ENCODE measurements around the gene MAMDC4. TPM values are rescaled to one million over a fixed set of nuclear protein-coding genes. Genes with fewer than 3 reads are reported as not detected.

Gene MAMDC4
- total RNA-seq, 1 experiment from 2014 or later: 6.7 TPM

GRCh38 chr9:136821826-136822544 is 30.2 kb upstream of the MAMDC4 start:
- TF ChIP-seq ZBTB43 (CRISPR knock-in tag; IDR thresholded peaks at IDR 0.05) (no peak), TP53 (CRISPR knock-in tag; IDR thresholded peaks at IDR 0.05) (0 out of 2 replicates have a peak, but pooled peaks have one; percentile 1)
- DNase-seq (ENCODE audit: low spot score) (peak; percentile 56), ATAC-seq (peak; percentile 43)
- POLR2A ChIA-PET: interaction anchor here (0.9 to 1.5 kb wide), 3 partner anchors 9 to 21 kb away, joined by 3 to 5 read pairs (median 5); partner anchors contain the start of gene RABL6
- Mint-ChIP-seq H3K9me3 (no peaks in the 10 kb centered on the region), H3K27me3 (ENCODE audit: low read depth) (no peaks in the 10 kb centered on the region), H3K4me3 (peak overlapping the region; percentile 55), H3K27ac (peak overlapping the region; percentile 73; the same call in 1 of the 2 replicates), H3K4me1 (peaks cover 14% of the 10 kb centered on the region), H3K36me3 (peaks cover 6% of the 10 kb centered on the region)
- CTCF ChIA-PET: interaction anchor here (1.3 to 5.8 kb wide), 8 partner anchors 13 to 247 kb away, joined by 3 to 64 read pairs (median 6); partner anchors contain the start of genes AJM1, RABL6 and TMEM141

DNA sequence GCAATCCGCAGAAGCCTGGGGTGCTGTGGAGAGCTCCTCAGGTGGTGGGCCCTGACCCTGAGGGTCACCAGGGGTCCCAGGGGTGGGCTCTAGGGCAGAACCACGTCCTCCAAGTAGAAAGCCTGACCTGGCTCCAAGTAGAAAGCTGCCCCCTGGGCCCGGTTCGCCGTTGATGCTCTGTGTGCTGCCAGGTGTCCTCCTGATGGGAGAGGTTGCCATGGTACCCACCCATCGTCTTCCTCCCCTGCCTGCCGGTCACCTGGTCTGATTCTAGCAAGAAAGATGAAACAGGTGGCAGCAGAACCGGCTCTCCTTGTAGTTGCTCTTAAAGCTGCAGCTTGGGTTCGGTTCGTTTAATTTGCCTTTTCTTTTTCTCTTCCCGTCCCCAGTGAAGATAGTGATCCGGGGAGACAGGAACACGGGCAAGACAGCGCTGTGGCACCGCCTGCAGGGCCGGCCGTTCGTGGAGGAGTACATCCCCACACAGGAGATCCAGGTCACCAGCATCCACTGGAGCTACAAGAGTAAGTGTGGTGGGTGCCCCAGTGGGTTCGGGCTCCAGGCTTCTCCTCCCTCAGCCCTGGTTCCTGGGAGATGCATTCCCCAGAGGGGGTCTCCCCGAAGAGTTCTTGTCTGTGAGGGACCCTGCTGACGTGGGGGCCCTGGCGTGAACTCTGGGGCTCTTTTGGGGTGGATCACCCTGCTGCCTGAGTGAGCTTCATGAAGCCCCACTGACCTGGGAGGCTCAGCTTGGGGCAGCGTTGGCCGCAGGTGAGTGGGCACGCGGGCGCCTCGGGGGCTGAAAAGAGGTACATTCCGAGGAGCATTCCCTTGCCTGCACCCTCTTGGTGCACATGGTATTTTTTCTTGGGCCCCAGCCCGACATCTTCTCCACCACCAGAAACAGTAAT is 28.8 kb upstream of the MAMDC4 start:
- TF ChIP-seq, protein P1, sequence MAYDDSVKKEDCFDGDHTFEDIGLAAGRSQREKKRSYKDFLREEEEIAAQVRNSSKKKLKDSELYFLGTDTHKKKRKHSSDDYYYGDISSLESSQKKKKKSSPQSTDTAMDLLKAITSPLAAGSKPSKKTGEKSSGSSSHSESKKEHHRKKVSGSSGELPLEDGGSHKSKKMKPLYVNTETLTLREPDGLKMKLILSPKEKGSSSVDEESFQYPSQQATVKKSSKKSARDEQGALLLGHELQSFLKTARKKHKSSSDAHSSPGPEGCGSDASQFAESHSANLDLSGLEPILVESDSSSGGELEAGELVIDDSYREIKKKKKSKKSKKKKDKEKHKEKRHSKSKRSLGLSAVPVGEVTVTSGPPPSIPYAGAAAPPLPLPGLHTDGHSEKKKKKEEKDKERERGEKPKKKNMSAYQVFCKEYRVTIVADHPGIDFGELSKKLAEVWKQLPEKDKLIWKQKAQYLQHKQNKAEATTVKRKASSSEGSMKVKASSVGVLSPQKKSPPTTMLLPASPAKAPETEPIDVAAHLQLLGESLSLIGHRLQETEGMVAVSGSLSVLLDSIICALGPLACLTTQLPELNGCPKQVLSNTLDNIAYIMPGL (CRISPR knock-in tag; IDR thresholded peaks at IDR 0.05): no peak
- TF ChIP-seq FOXJ3 (CRISPR knock-in tag; IDR thresholded peaks at IDR 0.05; ENCODE audit: borderline replicate concordance): no peak
- TF ChIP-seq, protein P2, sequence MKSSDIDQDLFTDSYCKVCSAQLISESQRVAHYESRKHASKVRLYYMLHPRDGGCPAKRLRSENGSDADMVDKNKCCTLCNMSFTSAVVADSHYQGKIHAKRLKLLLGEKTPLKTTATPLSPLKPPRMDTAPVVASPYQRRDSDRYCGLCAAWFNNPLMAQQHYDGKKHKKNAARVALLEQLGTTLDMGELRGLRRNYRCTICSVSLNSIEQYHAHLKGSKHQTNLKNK (CRISPR knock-in tag; IDR thresholded peaks at IDR 0.05): no peak
- no peak for TF ChIP-seq ZBTB43 (CRISPR knock-in tag; IDR thresholded peaks at IDR 0.05)
- TF ChIP-seq SP1 (CRISPR knock-in tag; conservative IDR thresholded peaks at IDR 0.05): no peak
- no peak for TF ChIP-seq AFF4 (CRISPR knock-in tag; IDR thresholded peaks at IDR 0.05; ENCODE audit: borderline replicate concordance)
- TF ChIP-seq GABPB1 (CRISPR knock-in tag; IDR thresholded peaks at IDR 0.05): no peak
- TF ChIP-seq, protein P3, sequence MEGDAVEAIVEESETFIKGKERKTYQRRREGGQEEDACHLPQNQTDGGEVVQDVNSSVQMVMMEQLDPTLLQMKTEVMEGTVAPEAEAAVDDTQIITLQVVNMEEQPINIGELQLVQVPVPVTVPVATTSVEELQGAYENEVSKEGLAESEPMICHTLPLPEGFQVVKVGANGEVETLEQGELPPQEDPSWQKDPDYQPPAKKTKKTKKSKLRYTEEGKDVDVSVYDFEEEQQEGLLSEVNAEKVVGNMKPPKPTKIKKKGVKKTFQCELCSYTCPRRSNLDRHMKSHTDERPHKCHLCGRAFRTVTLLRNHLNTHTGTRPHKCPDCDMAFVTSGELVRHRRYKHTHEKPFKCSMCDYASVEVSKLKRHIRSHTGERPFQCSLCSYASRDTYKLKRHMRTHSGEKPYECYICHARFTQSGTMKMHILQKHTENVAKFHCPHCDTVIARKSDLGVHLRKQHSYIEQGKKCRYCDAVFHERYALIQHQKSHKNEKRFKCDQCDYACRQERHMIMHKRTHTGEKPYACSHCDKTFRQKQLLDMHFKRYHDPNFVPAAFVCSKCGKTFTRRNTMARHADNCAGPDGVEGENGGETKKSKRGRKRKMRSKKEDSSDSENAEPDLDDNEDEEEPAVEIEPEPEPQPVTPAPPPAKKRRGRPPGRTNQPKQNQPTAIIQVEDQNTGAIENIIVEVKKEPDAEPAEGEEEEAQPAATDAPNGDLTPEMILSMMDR (IDR thresholded peaks at IDR 0.05): no peak
- no peak for TF ChIP-seq CREM (CRISPR knock-in tag; IDR thresholded peaks at IDR 0.05)
- no peak for TF ChIP-seq FOXP4 (CRISPR knock-in tag; IDR thresholded peaks at IDR 0.05)
- no peak for TF ChIP-seq ATF3 (CRISPR knock-in tag; conservative IDR thresholded peaks at IDR 0.05)
- TF ChIP-seq, protein P4, sequence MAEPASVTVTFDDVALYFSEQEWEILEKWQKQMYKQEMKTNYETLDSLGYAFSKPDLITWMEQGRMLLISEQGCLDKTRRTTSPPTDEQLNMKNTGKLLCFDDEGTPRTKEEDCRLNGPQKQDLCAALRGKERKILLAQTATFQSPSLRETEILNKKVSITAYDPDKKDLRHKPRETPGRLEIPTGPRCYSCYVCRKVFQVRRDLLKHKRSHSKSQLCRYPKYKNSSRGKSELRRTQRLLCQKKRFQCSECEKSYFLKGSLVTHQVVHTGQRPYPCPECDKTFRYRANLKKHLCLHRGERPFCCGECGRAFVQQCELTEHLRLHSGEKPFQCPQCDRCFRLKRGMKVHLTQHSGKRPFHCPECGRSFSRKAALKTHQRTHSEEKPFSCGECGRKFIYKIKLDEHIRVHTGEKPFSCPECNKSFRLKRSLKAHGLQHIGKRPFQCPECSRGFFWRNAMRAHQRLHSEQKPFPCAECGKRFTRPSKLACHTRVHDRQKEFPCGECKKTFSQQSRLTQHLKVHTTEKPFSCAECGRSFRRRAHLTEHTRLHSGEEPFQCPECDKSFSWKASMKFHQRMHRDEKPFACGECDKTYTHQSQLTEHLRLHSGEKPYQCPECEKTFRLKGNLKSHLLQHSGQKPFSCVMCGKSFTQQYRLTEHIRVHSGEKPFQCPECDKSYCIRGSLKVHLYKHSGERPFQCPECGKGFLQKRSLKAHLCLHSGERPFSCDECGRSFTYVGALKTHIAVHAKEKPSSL (CRISPR knock-in tag; conservative IDR thresholded peaks at IDR 0.05): no peak
- Mint-ChIP-seq H3K4me1 (peaks cover 14% of the 10 kb centered on the region), H3K9me3 (no peaks in the 10 kb centered on the region), H3K4me3 (no peak overlapping the region), H3K27me3 (ENCODE audit: low read depth) (no peaks in the 10 kb centered on the region), H3K27ac (peak overlapping the region; percentile 53; the same call in 1 of the 2 replicates), H3K36me3 (peaks cover 2% of the 10 kb centered on the region; the same call in 1 of the 2 replicates)
- ATAC-seq: no peak
- ChIA-PET POLR2A (interaction anchor here (0.6 to 1.5 kb wide), 4 partner anchors 16 to 54 kb away, joined by 3 to 5 read pairs (median 4); partner anchors contain the start of gene RABL6), CTCF (interaction anchor here (1.1 to 5.8 kb wide), 8 partner anchors 12 to 212 kb away, joined by 3 to 64 read pairs (median 8); partner anchors contain the start of genes AJM1, RABL6, TMEM141 and TRAF2)
- DNase-seq (ENCODE audit: low spot score): peak; percentile 11
